ENCODE data around the gene ATMIN.

Gene ATMIN

GRCh38 chr16:81006813-81007695 is 28.6 kb upstream of the ATMIN start, which contains the start of the genes CENPN and CMC2:
CENPN (plus strand) TSS chr16:81007214; CDS start chr16:81011940, 4,726 bp downstream.
CMC2 (minus strand) TSS chr16:81006885; CDS start chr16:80997394, 9,491 bp downstream.
- DNase-seq: peak; percentile 95

GRCh38 chr16:81008505-81008789 is 27.2 kb upstream of the ATMIN start:
- no peak for DNase-seq

GRCh38 chr16:81012974-81013373 is 22.7 kb upstream of the ATMIN start:
- DNase-seq: no peak

GRCh38 chr16:81014672-81015071 is 21.0 kb upstream of the ATMIN start:
- DNase-seq: no peak

- DNase-seq: no peak
Measured at GRCh38 chr16:81018496-81018895, 17.1 kb upstream of the ATMIN start.

GRCh38 chr16:81026429-81026828 is 9.2 kb upstream of the ATMIN start:
- no peak for DNase-seq

- DNase-seq: no peak
Measured at GRCh38 chr16:81029930-81030604, 5.6 kb upstream of the ATMIN start.

- DNase-seq: no peak
Measured at GRCh38 chr16:81035975-81036750, 521 bp downstream of the ATMIN start.

GRCh38 chr16:81036751-81037350 is 1.2 kb downstream of the ATMIN start:
- DNase-seq: no peak

- no peak for DNase-seq
Measured at GRCh38 chr16:81040131-81040530, 4.5 kb downstream of the ATMIN start.

- no peak for DNase-seq
Measured at GRCh38 chr16:81040842-81041241, 5.2 kb downstream of the ATMIN start.

- DNase-seq: no peak
Measured at GRCh38 chr16:81041696-81042095, 6.1 kb downstream of the ATMIN start.

- no peak for DNase-seq
Measured at GRCh38 chr16:81042821-81043220, 7.2 kb downstream of the ATMIN start.

GRCh38 chr16:81053761-81054160 is 18.1 kb downstream of the ATMIN start:
- DNase-seq: no peak

GRCh38 chr16:81060576-81061306 is 25.1 kb downstream of the ATMIN start:
- no peak for DNase-seq

- DNase-seq: no peak
Measured at GRCh38 chr16:81061307-81061640, 25.6 kb downstream of the ATMIN start.

GRCh38 chr16:81061871-81062608 is 26.4 kb downstream of the ATMIN start:
- DNase-seq: no peak

- DNase-seq: no peak
Measured at GRCh38 chr16:81066681-81067080, 31.0 kb downstream of the ATMIN start.

- DNase-seq: no peak
Measured at GRCh38 chr16:81067166-81067565, 31.5 kb downstream of the ATMIN start.

- no peak for DNase-seq
Measured at GRCh38 chr16:81069063-81069462, 33.4 kb downstream of the ATMIN start.

- DNase-seq: no peak
Measured at GRCh38 chr16:81070979-81071378, 35.3 kb downstream of the ATMIN start.

- no peak for DNase-seq
Measured at GRCh38 chr16:81071805-81072204, 36.2 kb downstream of the ATMIN start.
